ENCODE data around the gene FANK1.
"Not testable (repeated sequence)": the region's sequence is repeated elsewhere in the genome, so short reads cannot be mapped to it uniquely, and the experiment has no call there.

DNA sequence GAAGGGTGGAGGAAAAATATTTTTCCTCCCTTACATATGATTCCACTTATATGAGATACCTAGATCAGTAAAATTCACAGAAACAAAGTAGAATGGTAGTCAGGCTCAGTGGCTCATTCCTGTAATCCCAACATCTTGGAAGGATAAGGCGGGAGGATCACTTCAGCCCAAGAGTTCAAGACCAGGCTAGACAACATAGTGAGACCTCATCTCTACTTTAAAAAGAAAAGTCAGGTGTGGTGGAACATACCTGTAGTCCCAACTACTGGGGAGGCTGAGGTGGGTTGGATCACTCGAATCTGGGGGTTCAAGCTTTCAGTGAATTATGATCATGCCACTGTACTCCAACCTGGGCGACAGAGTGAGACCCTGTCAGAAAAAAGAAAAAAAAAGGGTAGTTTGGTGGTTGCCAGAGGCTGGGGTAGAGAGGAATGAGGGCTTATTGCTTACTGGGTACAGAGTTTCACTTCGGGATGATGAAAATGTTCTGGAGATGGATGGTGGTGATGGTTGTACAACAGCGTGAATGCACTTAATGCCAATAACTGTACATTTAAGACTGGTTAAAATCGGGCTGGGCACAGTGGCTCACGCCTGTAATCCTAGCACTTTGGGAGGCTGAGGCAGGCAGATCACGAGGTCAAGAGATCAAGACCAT, 21.5 kb downstream of the FANK1 start:
- TF ChIP-seq, protein P1, sequence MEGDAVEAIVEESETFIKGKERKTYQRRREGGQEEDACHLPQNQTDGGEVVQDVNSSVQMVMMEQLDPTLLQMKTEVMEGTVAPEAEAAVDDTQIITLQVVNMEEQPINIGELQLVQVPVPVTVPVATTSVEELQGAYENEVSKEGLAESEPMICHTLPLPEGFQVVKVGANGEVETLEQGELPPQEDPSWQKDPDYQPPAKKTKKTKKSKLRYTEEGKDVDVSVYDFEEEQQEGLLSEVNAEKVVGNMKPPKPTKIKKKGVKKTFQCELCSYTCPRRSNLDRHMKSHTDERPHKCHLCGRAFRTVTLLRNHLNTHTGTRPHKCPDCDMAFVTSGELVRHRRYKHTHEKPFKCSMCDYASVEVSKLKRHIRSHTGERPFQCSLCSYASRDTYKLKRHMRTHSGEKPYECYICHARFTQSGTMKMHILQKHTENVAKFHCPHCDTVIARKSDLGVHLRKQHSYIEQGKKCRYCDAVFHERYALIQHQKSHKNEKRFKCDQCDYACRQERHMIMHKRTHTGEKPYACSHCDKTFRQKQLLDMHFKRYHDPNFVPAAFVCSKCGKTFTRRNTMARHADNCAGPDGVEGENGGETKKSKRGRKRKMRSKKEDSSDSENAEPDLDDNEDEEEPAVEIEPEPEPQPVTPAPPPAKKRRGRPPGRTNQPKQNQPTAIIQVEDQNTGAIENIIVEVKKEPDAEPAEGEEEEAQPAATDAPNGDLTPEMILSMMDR (IDR thresholded peaks at IDR 0.05): not testable (repeated sequence)
- not testable (repeated sequence) for TF ChIP-seq POLR2A (IDR thresholded peaks at IDR 0.05)
